ENCODE measurements around the gene CDH8. TPM values are rescaled to one million over a fixed set of nuclear protein-coding genes. Genes with fewer than 3 reads are reported as not detected.

Gene CDH8
- total and polyA plus RNA-seq, 2 donors (not counting 1 experiment from before 2014, with no cell fraction given), result not detected

DNA sequence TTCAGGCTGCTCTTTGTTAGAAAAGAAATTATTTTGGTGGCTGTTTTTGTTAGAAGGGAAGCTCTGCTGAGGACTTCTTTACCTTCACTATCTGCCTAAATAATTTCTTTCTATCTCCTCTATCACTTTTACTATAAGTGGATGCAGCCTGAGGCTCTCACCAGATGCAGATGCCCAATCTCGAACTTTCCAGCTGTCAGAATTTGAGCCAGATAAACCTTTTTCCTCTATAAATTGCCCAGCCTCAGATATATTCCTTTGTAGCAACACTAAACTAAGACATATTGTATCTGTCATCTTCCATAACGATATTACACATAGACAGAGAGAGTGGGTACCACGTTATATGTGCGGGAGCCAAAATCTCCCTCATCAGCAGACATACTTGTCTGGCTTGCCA lies 15.7 kb upstream of the CDH8 start:
- Histone ChIP-seq H3K79me2 (ENCODE audit: control insufficient read depth, insufficient read depth, low read length) (no peaks in the 10 kb centered on the region), H3K27me3 (replicated peaks in 1 of 4; ENCODE audit: control extremely low read depth in 1 of 4, control insufficient read depth in 3 of 4, insufficient read depth in 4 of 4, low read length in 3 of 4) (no peaks in the 10 kb centered on the region), H3K9me3 (ENCODE audit: control extremely low read depth in 1 of 3, control insufficient read depth in 2 of 3, insufficient read depth in 1 of 3, low read length in 2 of 3) (no peaks in the 10 kb centered on the region), H3K4me3 (ENCODE audit: control extremely low read depth in 1 of 5, extremely low read depth in 1 of 5, insufficient read depth in 1 of 5, low read depth in 2 of 5, low read length in 4 of 5) (no peak overlapping the region), H3K4me2 (replicated peaks; ENCODE audit: low read depth, low read length, poor library complexity, severe bottlenecking) (no peak overlapping the region), H2AFZ (ENCODE audit: insufficient read depth, low read depth, low read length, poor library complexity, severe bottlenecking) (no peak overlapping the region), H3K36me3 (replicated peaks in 1 of 2; ENCODE audit: control extremely low read depth in 1 of 2, control insufficient read depth in 1 of 2, extremely low read depth in 1 of 2, insufficient read depth in 2 of 2, low read length in 1 of 2) (no peaks in the 10 kb centered on the region), H3K9ac (ENCODE audit: low read length) (no peak overlapping the region), H3K27ac (ENCODE audit: low read length in 2 of 2) (no peak overlapping the region), H4K20me1 (ENCODE audit: control insufficient read depth, insufficient read depth, low read length, poor library complexity, severe bottlenecking) (no peaks in the 10 kb centered on the region), H3K4me1 (ENCODE audit: control insufficient read depth in 2 of 2, insufficient read depth in 2 of 2, low read length in 2 of 2) (no peaks in the 10 kb centered on the region)
- DNase-seq (no peak), ATAC-seq (ENCODE audit: low read depth) (no peak)
- intact Hi-C loops (cut with micrococcal nuclease), result no loop called here
- POLR2A ChIA-PET, result no interaction called here
- WGBS (ENCODE audit: insufficient coverage), result 94% methylated on average over 2 of the region's 4 CpGs
- H3K4me3 Mint-ChIP-seq, result no peak overlapping the region
- TF ChIP-seq, protein P1, sequence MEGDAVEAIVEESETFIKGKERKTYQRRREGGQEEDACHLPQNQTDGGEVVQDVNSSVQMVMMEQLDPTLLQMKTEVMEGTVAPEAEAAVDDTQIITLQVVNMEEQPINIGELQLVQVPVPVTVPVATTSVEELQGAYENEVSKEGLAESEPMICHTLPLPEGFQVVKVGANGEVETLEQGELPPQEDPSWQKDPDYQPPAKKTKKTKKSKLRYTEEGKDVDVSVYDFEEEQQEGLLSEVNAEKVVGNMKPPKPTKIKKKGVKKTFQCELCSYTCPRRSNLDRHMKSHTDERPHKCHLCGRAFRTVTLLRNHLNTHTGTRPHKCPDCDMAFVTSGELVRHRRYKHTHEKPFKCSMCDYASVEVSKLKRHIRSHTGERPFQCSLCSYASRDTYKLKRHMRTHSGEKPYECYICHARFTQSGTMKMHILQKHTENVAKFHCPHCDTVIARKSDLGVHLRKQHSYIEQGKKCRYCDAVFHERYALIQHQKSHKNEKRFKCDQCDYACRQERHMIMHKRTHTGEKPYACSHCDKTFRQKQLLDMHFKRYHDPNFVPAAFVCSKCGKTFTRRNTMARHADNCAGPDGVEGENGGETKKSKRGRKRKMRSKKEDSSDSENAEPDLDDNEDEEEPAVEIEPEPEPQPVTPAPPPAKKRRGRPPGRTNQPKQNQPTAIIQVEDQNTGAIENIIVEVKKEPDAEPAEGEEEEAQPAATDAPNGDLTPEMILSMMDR (IDR thresholded peaks at IDR 0.05), result no peak
- no peak for TF ChIP-seq EZH2 (IDR thresholded peaks at IDR 0.05; ENCODE audit: borderline replicate concordance, insufficient read depth, low read depth, low read length, poor library complexity, severe bottlenecking)
- CTCF ChIA-PET, result no interaction called here
- no peak overlapping the region for H3K27ac Mint-ChIP-seq
- H3K9me3 Mint-ChIP-seq (ENCODE audit: insufficient read depth), result no peaks in the 10 kb centered on the region
- no peaks in the 10 kb centered on the region for H3K4me1 Mint-ChIP-seq
- no peaks in the 10 kb centered on the region for H3K27me3 Mint-ChIP-seq

DNA sequence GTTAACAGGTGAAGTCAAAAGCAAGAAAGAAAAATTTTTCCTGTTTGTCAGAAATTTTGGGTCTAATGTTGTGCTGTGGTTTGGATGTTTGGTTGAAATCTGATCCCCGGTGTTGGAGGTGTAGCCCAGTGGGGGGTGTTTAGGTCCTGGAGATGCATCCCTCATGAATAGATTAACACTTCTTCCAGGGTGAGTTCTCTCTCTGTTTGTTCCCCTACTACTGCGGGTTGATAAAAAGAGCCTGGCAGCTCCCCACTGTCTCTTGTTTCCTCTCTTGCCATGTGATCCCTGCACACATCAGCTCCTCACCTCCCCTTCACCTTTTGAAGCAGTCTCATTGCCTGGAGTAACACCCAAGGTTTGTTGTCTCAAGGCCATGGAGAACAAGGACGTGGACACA lies 14.6 kb upstream of the CDH8 start:
- H2AFZ ChIP-seq (ENCODE audit: insufficient read depth, low read depth, low read length, poor library complexity, severe bottlenecking), result no peak overlapping the region
- ATAC-seq (ENCODE audit: low read depth) (no peak), DNase-seq (no peak)
- Mint-ChIP-seq H3K9me3 (ENCODE audit: insufficient read depth) (no peaks in the 10 kb centered on the region), H3K4me1 (no peaks in the 10 kb centered on the region), H3K27ac (no peak overlapping the region), H3K27me3 (no peaks in the 10 kb centered on the region), H3K4me3 (no peak overlapping the region)
- H3K4me1 ChIP-seq (ENCODE audit: control insufficient read depth in 2 of 2, insufficient read depth in 2 of 2, low read length in 2 of 2), result no peaks in the 10 kb centered on the region
- H3K9ac ChIP-seq (ENCODE audit: low read length), result no peak overlapping the region
- no peaks in the 10 kb centered on the region for H3K79me2 ChIP-seq (ENCODE audit: control insufficient read depth, insufficient read depth, low read length)
- TF ChIP-seq EZH2 (IDR thresholded peaks at IDR 0.05; ENCODE audit: borderline replicate concordance, insufficient read depth, low read depth, low read length, poor library complexity, severe bottlenecking), result no peak
- TF ChIP-seq, protein P1 (IDR thresholded peaks at IDR 0.05), result no peak
- no peak overlapping the region for H3K4me3 ChIP-seq (ENCODE audit: control extremely low read depth in 1 of 5, extremely low read depth in 1 of 5, insufficient read depth in 1 of 5, low read depth in 2 of 5, low read length in 4 of 5)
- POLR2A ChIA-PET, result no interaction called here
- H3K36me3 ChIP-seq (replicated peaks in 1 of 2; ENCODE audit: control extremely low read depth in 1 of 2, control insufficient read depth in 1 of 2, extremely low read depth in 1 of 2, insufficient read depth in 2 of 2, low read length in 1 of 2), result no peaks in the 10 kb centered on the region
- no peaks in the 10 kb centered on the region for H3K9me3 ChIP-seq (ENCODE audit: control extremely low read depth in 1 of 3, control insufficient read depth in 2 of 3, insufficient read depth in 1 of 3, low read length in 2 of 3)
- intact Hi-C loops (cut with micrococcal nuclease), result no loop called here
- no peak overlapping the region for H3K4me2 ChIP-seq (replicated peaks; ENCODE audit: low read depth, low read length, poor library complexity, severe bottlenecking)
- H3K27ac ChIP-seq (ENCODE audit: low read length in 2 of 2), result no peak overlapping the region
- H4K20me1 ChIP-seq (ENCODE audit: control insufficient read depth, insufficient read depth, low read length, poor library complexity, severe bottlenecking), result no peaks in the 10 kb centered on the region
- CTCF ChIA-PET, result no interaction called here
- WGBS (ENCODE audit: insufficient coverage), result 49% methylated on average over 2 of the region's 3 CpGs
- no peaks in the 10 kb centered on the region for H3K27me3 ChIP-seq (replicated peaks in 1 of 4; ENCODE audit: control extremely low read depth in 1 of 4, control insufficient read depth in 3 of 4, insufficient read depth in 4 of 4, low read length in 3 of 4)
